Psoas muscle (tissue), 8 donors: ENCODE results near the gene ABRACL. TPM values are rescaled to one million over a fixed set of nuclear protein-coding genes. Genes with fewer than 3 reads are reported as not detected.

Experiments
- ATAC-seq, 4 donors: fragments of 200-7000 bp; cut with Tn5 transposase; one replicate each; pipeline ENCODE4 v1.9.1; 2020; ENCODE audit warnings: moderate library complexity in 3 of 4, mild to moderate bottlenecking in 2 of 4
- DNase-seq, 2 donors: peaks; one replicate each; pipeline ENCODE4 v3.0.0-alpha.2; 2020
- H3K27ac ChIP-seq: fragments of 200-600 bp; one replicate; pipeline ENCODE4 v1.8.0; 2022
- H3K27me3 ChIP-seq, 3 donors: fragments of 200-600 bp in 1 of 3; one replicate each; pipeline versions ENCODE4 v1.6.1 to v1.8.0; 2013 to 2022; ENCODE audit warnings: low read length in 2 of 3, mild to moderate bottlenecking in 2 of 3, moderate library complexity in 1 of 3; ENCODE audit not compliant: insufficient read depth in 3 of 3
- H3K36me3 ChIP-seq, 2 donors: fragments of 200-600 bp in 1 of 2; one replicate each; pipeline versions ENCODE4 v1.6.1 to v1.8.0; 2013 to 2022; ENCODE audit warnings: low read depth in 1 of 2, mild to moderate bottlenecking in 1 of 2, moderate library complexity in 1 of 2; ENCODE audit not compliant: insufficient read depth in 1 of 2
- H3K4me1 ChIP-seq: fragments of 200-600 bp; one replicate; pipeline ENCODE4 v1.8.0; 2022
- H3K4me3 ChIP-seq: fragments of 200-600 bp; one replicate; pipeline ENCODE4 v1.8.0; 2022; ENCODE audit warnings: mild to moderate bottlenecking
- H3K9me3 ChIP-seq: fragments of 200-600 bp; one replicate; pipeline ENCODE4 v1.8.0; 2022
- WGBS, 3 donors: extraction: QIAGEN DNeasy Blood & Tissue Kit; methylation state at CpG; one replicate each; pipeline versions ENCODE4 v1.1.6 to v1.1.7; 2013; 5-methylcytosine and 5-hydroxymethylcytosine counted together
- intact Hi-C, 2 donors: fragments of 100-400 bp; cut with DNase I; formaldehyde crosslinking; loops; one replicate each; pipeline versions ENCODE4 v1.11.0 to v1.14.2; 2022
- polyA plus RNA-seq, 3 donors: library from polyadenylated mRNA; stranded (reverse); fragments of 200-250 nt; gene quantifications; one replicate each; pipeline ENCODE4 v1.2.3, GENCODE V29; 2013
- total RNA-seq, 4 donors: library from RNA; stranded (reverse); fragmentation: NEBNext Ultra II Directional in 2 of 4; extraction: Animal tissue kit (Norgen Biotek cat#: 25700) in 2 of 4; gene quantifications; one replicate each; pipeline versions ENCODE4 v1.2.1 to v1.2.4, GENCODE V29; 2021 to 2023
- TF ChIP-seq, protein P1 (sequence below): fragments of 200-600 bp; IDR thresholded peaks from one replicate; pipeline ENCODE4 v1.8.0; 2022; ENCODE audit warnings: antibody characterized with exemption
- donor health status: healthy with polysubstance abuse.
- donor health status: DM: no; HTN: no; CAD: no; lungs with moderate emphysema.
- donor health status: Bipolar disorder and iron deficiency.
- donor health status: healthy.
- donor health status: DM: yes; HTN: yes; CAD: no.
- donor health status: DM: no; HTN: no; CAD: no.
- donor health status: DM: no; HTN: no; CAD: no.
- donor health status: DM: yes; HTN: yes; CAD: no.

Gene ABRACL
- total and polyA plus RNA-seq, 7 donors: 0.92 to 6.3 (median 2.2) TPM

DNA sequence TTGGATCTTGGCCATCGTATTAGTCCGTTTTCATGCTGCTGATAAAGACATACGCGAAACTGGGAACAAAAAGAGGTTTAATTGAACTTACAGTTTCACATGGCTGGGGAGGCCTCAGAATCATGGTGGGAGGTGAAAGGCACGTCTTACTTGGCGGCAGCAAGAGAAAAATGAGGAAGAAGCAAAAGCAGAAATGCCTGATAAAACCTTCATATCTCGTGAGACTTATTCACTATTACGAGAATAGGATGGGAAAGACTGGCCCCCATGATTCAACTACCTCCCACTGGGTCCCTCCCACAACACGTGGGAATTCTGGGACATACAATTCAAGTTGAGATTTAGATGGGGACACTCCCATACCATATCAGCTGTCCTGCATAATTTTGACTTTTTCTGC lies 20.4 kb upstream of the ABRACL start:
- WGBS, 3 donors: 81 to 83% (median 83%) methylated on average over 9 of the region's 9 CpGs

DNA sequence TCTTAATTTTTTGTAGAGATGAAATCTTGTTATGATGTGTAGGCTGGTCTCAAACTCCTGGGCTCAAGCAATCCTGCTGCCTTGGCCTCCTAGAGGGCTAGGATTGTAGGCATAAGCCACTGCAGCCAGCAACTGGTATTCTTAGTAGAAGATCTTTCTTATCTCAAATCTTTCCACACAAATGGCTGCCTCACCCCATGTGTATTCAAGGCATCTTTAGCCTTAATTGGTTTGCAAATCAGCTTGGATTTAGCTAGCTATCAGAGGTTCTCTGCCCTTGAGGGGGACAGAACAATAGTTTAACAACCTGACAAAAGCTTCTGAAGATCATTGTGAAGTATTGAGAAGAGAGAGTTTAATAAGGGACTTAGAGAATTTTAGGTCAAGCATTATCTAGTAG lies 17.9 kb upstream of the ABRACL start:
- Histone ChIP-seq H3K27ac (no peak overlapping the region), H3K27me3 (no peaks in the 10 kb centered on the region), H3K36me3 (no peaks in the 10 kb centered on the region), H3K4me1 (no peaks in the 10 kb centered on the region), H3K4me3 (no peak overlapping the region), H3K9me3 (no peaks in the 10 kb centered on the region)
- ATAC-seq (no peak), DNase-seq (no peak)
- TF ChIP-seq, protein P1, sequence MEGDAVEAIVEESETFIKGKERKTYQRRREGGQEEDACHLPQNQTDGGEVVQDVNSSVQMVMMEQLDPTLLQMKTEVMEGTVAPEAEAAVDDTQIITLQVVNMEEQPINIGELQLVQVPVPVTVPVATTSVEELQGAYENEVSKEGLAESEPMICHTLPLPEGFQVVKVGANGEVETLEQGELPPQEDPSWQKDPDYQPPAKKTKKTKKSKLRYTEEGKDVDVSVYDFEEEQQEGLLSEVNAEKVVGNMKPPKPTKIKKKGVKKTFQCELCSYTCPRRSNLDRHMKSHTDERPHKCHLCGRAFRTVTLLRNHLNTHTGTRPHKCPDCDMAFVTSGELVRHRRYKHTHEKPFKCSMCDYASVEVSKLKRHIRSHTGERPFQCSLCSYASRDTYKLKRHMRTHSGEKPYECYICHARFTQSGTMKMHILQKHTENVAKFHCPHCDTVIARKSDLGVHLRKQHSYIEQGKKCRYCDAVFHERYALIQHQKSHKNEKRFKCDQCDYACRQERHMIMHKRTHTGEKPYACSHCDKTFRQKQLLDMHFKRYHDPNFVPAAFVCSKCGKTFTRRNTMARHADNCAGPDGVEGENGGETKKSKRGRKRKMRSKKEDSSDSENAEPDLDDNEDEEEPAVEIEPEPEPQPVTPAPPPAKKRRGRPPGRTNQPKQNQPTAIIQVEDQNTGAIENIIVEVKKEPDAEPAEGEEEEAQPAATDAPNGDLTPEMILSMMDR: no peak
- intact Hi-C loops: no loop called here

More for the DNA sequence above, 20.4 kb upstream of the ABRACL start:
- no peaks in the 10 kb centered on the region for H3K4me1 ChIP-seq
- ATAC-seq (no peak), DNase-seq (no peak)
- no peaks in the 10 kb centered on the region for H3K9me3 ChIP-seq
- H3K27me3 ChIP-seq: no peaks in the 10 kb centered on the region
- no peaks in the 10 kb centered on the region for H3K36me3 ChIP-seq
- no peak overlapping the region for H3K27ac ChIP-seq
- TF ChIP-seq, protein P1: no peak
- H3K4me3 ChIP-seq: no peak overlapping the region
- intact Hi-C loops: no loop called here

DNA sequence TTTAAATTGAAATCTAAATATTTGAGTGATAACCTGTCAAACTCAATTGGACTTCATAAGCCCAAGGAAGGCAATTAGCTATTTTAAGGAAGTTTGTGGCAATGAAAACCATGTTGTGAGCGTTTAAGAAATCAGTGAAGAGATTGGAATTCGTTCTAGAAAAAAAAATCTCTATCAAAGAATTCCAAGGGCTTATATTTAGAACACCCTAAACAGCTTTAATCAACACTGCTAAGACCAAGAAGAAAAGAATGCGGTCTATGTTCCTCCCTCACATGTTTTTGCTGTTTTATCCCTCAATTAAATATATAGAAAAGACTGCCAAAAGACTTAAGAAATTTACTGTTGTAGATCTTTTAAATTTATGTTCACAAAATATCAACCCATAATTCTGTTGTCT lies 16.6 kb upstream of the ABRACL start:
- no peaks in the 10 kb centered on the region for H3K27me3 ChIP-seq
- no peak overlapping the region for H3K27ac ChIP-seq
- no peaks in the 10 kb centered on the region for H3K4me1 ChIP-seq
- ATAC-seq (no peak), DNase-seq (no peak)
- intact Hi-C loops: no loop called here
- TF ChIP-seq, protein P1: no peak
- WGBS, 3 donors: 77 to 80% (median 78%) methylated on average over 3 of the region's 3 CpGs
- no peak overlapping the region for H3K4me3 ChIP-seq
- H3K36me3 ChIP-seq: no peaks in the 10 kb centered on the region
- H3K9me3 ChIP-seq: no peaks in the 10 kb centered on the region

DNA sequence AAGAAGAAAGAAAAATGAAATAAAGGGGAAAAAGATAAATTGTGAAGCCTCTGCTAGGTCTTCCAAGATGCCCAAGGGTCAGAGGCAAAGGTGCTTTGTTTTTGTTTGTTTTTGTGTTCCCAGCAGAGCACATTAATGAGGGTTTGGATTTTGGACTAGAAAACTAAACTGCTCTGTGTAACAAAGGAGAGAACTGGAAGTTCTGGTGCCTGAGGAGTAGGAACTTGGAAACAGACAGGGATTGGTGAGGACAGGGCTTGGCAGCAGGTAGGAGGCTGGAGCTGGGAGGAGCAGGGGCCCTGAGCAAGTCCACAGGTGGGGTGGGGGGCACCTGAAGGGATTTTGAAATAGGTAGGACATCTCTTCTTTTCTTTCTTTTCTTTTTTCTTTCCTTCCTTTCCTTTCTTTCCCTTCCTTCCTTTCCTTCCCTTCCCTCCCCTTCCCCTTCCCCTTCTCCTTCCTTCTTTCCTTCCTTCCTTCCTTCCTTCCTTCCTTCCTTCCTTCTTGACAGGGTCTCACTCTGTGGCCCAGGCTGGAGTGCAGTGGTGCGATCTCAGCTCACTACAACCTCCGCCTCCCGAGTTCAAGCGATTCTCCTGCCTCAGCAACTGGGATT lies 15.3 kb upstream of the ABRACL start:
- 92 to 95% (median 94%) methylated on average over 4 of the region's 4 CpGs for WGBS, 3 donors

More for the DNA sequence above, 15.3 kb upstream of the ABRACL start:
- ATAC-seq (no peak), DNase-seq (no peak)
- Histone ChIP-seq H3K9me3 (no peaks in the 10 kb centered on the region), H3K36me3 (no peaks in the 10 kb centered on the region), H3K4me3 (no peak overlapping the region), H3K27me3 (no peaks in the 10 kb centered on the region), H3K27ac (no peak overlapping the region), H3K4me1 (no peaks in the 10 kb centered on the region)
- intact Hi-C loops: no loop called here
- TF ChIP-seq, protein P1: no peak
